ENCODE data around the gene SSC4D.
"Not testable (repeated sequence)": the region's sequence is repeated elsewhere in the genome, so short reads cannot be mapped to it uniquely, and the experiment has no call there.

SSC4D gene

DNA sequence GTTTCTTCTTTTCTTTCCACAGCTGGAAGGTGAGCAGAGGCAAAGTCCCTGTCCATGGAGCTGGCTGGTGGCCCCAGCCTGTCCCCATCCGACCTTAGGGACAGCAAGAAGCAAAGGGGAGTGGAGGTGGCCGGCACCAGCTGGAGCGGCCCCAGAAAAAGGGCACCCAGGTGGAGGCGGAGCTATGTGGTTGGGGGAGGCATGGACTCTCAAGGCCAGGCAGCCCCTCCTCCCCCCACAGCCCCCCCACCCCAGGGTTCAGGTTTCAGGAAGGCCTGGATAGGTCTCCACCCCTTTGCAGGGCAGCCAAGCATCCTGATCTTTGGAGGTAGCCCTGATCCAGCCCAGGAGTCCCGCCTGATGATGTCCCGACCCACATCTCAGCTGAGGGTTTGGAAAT lies at the start of gene SSC4D:
Gene SSC4D, minus strand, starts transcription at position 161 of the 400 bp plus-strand sequence. CDS start 5,258 bp downstream, outside the sequence.
- no peak for DNase-seq (ENCODE audit: low read depth)

DNA sequence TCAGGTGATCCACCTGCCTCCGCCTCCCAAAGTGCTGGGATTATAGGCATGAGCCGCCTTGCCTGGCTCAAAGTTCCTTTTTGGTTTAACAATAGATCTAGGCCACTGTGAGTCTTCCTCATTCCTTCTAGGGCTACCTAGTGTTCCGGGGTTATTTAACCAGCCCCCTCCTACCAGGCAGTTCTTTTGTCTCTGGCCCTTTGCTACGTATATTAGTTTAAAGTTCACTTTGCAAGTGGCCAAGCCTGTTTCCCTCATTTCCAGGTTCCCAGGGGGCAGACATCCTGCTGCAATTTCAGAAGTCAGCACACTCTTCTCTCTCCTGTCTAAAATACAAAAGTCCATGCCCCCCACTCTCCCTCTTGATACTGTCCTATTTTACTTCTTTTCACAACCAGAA lies 49.0 kb upstream of the SSC4D start:
- DNase-seq (ENCODE audit: low read depth), result not testable (repeated sequence)

DNA sequence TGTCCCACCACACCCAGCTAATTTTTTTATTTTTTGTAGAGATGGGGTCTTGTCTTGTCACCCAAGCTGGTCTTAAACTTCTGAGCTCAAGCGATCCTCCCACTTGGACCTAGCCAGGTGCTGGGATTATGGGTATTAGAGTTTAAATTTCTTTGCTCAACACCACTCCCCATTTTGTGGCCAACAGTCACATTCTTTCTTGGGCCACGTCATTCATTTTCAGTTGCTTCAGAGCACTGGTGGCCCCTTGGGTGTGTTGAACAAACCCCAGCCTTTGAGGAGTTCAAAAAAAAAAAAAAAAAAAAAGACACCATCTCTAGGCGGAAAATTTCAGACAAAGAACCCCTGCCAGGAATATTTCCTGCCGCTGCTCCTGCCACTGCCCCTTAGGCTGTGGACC lies 47.5 kb upstream of the SSC4D start:
- not testable (repeated sequence) for DNase-seq (ENCODE audit: low read depth)

GRCh38 chr7:76445577-76446008 lies 36.1 kb upstream of the SSC4D start:
- peak; percentile 38 for DNase-seq (ENCODE audit: low read depth)

DNA sequence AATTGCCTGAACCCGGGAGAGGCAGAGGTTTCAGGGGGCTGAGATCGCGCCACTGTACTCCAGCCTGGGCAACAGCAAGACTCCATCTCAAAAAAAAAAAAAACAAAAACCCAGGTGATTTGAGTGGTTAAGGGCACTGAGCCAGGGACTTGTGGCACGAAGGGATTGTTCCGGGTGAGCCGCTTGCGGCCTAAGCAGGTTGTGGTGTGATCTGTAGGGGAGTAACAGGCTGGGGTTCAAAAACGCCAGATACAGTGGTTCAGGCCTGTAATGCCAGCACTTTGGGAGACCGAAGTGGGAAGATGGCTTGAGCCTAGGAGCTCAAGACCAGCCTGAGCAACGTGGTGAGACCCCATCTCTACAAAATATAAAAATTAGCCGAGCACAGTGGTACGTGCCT lies 34.3 kb upstream of the SSC4D start:
- DNase-seq (ENCODE audit: low read depth), result not testable (repeated sequence)

DNA sequence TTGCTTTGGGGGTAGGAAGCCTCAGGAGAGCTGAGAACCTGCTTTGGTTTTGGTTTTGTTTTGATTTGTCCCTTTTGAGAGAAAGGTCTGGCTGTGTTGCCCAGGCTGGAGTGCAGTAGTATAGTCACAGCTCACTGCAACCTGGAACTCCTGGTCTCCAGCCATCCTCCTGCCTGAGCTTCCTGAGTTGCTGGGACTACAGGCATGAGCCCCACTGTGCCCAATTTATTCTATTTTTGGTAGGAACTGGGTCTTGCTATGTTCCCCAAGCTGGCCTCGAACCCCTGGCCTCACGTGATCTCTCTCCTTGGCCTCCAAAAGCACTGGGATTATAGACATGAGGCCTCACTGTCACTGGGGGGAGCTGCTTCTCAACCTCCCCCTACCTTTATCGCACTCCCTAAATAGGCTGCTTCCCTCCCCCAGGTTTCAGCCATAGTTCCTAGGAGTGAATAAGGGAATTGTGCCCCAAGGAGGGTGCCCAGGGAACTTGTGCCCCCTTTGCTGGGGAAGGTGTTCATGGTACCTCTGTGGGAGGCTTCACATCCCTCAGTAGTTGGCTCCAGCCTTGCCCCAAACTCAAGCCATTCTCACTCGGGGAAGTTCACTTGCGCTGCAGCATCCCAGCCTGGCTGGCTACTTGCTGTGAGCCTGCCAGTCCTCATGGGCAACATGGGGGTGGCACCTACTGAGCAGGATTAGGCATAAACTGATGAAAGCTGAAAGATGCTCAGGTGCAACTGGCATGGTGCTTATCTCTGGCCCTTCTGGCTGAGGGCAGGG lies 33.4 kb upstream of the SSC4D start:
- DNase-seq (ENCODE audit: low read depth), result not testable (repeated sequence)

GRCh38 chr7:76441792-76442191 lies 32.3 kb upstream of the SSC4D start:
- not testable (repeated sequence) for DNase-seq (ENCODE audit: low read depth)

GRCh38 chr7:76440404-76440803 lies 30.9 kb upstream of the SSC4D start:
- not testable (repeated sequence) for DNase-seq (ENCODE audit: low read depth)

GRCh38 chr7:76439120-76439888 lies 29.8 kb upstream of the SSC4D start:
- DNase-seq (ENCODE audit: low read depth), result not testable (repeated sequence)

GRCh38 chr7:76437873-76438272 lies 28.4 kb upstream of the SSC4D start:
- DNase-seq (ENCODE audit: low read depth), result peak; percentile 55

- DNase-seq (ENCODE audit: low read depth), result no peak
Measured at GRCh38 chr7:76430836-76431235, 21.3 kb upstream of the SSC4D start.

DNA sequence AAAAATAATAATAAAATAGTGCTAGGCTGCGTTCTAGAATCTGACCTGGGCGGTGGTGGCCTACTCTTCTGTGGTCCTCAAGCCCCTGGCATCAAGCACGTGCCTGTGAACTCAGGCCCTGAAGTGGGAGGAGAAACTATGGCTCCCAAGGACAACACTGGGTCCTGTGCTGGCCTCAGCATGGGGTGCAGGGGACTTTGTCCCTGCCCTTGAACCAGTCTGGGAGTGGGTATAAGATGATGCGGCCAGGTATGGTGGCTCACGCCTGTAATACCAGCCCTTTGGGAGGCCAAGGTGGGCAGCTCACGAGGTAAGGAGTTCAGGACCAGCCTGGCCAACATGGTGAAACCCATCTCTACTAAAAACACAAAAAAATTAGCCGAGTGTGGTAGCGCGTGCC lies 20.7 kb upstream of the SSC4D start:
- no peak for DNase-seq (ENCODE audit: low read depth)

GRCh38 chr7:76428868-76429805 lies 19.6 kb upstream of the SSC4D start:
- peak; percentile 24 for DNase-seq (ENCODE audit: low read depth)

DNA sequence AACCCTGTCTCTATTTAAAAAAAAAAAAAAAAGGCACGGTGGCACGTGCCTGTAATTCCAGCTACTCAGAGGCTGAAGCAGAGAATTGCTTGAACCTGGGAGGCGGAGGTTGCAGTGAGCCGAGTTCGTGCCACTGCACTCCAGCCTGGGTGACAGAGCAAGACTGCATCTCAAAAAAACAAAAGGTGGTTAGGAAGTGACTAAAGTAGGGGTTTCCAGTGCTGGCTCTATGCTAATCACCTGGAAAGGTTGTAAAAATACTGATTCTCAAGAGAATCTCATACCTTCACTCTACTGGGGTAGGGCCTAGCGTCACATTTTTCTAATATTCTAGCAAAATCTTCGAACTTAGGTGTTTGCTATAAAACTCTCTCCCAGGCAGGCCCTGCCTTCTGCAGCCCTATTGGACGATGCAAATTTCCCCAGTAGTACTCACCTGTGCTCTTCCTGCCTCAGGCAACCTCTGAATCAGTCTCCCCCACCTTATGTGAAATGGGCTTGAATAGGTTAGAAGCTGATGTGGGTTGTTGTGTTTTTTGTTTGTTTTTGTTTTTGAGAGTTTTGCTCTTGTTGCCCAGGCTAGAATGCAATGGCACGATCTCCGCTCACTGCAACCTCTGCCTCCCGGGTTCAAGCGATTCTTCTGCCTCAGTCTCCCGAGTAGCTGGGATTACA lies 18.8 kb upstream of the SSC4D start:
- no peak for DNase-seq (ENCODE audit: low read depth)

DNA sequence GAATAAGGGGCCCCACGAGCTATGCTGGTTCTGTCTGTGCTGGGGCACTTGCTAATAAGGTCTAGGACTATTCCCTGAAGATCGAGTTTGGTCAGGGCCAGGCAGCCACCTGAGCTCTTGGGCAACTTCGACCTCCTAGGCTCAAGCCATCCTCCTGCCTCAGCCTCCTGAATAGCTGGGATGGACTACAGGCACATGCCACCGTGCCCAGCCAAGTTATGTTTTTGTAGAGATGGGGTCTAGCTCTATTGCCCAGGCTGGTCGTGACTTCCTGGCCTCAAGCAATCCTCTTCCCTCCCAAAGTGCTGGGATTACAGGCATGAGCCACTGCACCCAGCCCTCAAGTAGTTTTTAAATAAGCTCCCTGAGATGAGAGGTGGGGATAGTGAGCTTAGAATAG lies 18.1 kb upstream of the SSC4D start:
- DNase-seq (ENCODE audit: low read depth), result no peak

DNA sequence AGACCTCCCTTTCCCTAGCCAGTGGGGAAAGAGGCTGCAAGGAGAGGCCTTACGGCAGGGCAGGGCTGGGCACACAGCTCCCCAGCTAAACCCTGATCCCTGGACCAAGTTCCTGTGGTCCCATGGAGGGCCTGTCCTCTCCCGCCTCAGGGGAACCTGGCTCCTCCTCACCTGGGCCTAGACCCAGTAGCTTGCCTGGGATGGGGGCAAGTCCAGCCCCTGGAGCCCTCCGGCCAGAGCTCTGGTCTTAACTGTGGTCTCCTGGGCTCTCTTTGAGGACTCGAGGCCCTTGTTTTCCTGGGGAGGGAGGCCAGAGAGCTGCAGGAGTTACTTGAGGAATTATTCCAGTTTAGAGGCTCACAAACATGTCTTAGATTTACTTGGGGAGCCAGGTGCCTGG lies 16.7 kb upstream of the SSC4D start:
- DNase-seq (ENCODE audit: low read depth), result no peak

DNA sequence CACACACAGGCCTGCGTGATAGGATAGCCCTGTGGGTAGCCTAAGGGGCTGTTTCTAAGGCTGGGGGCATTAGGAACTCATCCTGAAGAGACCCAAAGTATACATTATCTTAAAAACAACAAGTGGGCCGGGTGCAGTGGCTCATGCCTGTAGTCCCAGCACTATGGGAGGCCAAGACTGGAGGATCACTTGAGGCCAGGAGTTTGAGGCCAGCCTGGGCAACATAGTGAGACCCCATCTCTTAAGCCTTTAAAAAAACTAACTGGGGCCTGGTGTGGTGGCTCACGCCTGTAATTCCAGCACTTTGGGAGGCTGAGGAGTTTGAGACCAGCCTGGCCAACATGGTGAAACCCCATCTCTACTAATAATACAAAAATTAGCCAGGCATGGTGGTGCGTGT lies 16.1 kb upstream of the SSC4D start:
- not testable (repeated sequence) for DNase-seq (ENCODE audit: low read depth)

GRCh38 chr7:76425156-76425555 lies 15.7 kb upstream of the SSC4D start:
- DNase-seq (ENCODE audit: low read depth), result no peak

DNA sequence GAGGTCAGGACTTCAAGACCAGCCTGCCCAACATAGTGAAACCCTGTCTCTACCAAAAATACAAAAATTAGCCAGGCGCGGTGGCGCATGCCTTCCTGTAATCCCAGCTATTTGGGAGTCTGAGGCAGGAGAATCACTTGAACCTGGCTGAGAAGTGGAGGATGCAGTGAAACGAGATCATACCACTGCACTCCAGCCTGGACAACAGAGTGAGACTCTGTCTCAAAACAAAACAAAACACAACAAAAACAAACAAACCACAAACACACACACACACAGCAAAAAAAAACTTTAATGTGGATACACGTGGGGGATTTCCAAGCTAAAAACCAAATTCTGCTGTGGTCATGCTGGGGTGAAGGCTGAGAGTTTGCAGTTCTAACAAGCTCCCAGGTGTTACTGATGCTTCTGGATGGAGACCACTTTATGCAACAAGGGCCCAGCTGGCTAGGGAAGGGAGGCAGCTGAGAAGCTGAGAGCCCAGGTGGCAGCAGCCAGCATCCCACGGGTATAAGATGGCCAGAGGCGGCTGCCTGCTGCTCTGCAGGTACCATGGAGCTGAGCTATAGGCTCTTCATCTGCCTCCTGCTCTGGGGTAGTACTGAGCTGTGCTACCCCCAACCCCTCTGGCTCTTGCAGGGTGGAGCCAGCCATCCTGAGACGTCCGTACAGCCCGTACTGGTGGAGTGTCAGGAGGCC lies 15.1 kb upstream of the SSC4D start, which contains the start of gene ZP3:
Gene ZP3, plus strand, starts transcription at position 538 of the 699 bp plus-strand sequence. Its CDS starts 15 bp downstream, at position 553.
- no peak for DNase-seq (ENCODE audit: low read depth)

DNA sequence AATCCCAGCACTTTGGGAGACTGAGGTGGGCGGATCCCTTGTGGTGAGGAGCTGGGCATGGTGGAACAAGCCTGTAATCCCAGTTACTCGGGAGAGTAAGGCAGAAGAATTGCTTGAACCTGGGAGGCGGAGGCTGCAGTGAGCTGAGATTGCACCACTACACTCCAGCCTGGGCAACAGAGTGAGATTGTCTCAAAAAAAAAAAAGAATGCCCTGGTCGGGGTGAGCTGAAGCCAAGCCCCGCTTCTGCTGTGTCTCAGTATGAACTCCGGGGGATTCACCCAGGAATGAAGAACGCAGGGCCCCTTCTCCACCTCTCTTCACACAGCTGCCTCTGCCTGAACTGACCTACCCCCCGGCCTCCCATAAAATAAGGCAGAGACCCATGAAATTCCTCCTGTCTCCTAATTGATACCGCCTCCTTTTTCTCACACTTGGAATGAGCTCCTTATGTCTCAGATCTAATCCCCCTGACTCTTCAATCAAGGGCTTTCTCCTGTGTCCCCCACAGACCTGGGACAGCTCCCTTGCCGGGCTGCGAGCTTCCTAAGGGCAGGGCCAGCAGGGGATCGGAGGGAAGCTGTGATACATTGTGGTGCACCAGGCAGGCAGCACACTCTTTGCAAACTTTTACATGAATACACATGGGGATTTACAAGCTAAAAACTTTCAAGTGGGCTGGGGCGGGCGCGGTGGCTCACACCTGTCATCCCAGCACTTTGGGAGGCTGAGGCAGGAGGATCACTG lies 14.3 kb upstream of the SSC4D start:
- no peak for DNase-seq (ENCODE audit: low read depth)

Data from GM04504 (cell line).